Measurements from ENCODE around the gene LYRM4.

Gene LYRM4

GRCh38 chr6:5172041-5172653, 88.6 kb downstream of the LYRM4 start:
- no peak for DNase-seq

GRCh38 chr6:5167501-5167900, 93.2 kb downstream of the LYRM4 start:
- no peak for DNase-seq

DNA sequence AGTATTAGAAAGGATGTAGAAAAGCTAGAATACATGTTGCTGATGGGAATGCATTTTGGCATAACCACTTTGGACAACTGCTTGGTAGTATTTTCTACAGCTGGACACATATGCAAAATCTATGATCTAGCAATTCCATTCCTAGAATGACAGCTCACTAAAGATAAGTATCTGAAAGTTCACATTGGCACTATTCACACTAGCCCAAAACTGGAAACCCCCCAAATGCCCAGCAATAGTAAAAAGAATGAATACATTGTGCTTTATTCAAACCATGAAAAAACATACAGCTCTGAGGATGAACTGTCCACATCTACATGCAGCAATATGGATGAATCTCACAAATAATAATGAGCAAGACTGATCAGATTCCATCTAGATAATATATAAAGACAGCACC, 96.7 kb downstream of the LYRM4 start:
- no peak for DNase-seq

DNA sequence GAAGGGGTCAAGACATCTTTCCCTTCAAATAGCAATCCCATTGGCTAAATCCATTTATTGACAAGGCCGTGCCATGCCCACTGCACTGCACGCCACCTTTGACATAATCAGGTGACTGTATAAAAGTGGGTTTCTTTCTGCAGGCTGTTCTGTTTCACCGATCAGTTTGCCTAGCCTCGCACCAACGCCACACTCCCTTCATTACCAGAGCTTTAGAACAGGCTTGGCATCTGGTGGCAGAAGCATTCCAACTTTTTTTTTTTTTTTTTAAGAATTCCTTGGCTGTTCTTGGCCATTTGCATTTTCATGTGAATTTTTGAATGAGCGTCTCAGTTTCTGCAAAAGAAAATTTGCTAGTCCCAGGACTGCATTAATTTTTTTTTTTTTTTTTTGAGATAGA, 97.5 kb downstream of the LYRM4 start:
- DNase-seq: no peak

DNA sequence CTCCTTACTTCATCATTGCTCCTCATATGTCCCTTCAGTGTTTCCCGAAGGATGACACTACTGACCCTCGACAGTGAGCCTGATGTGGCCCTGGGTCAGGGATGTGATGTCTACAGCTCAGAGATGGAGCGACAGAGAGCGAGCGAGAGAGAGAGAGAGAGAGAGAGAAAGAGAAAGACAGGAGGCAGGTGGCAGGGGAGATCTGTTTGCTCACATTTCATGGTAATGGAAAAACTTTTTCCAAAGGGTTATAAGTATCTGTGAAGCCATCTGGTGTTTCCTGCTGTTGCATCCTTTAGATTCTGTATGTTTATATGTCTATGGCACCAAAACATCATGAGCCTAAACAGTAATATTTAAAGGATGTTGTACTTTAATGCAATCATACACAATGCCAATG, 98.4 kb downstream of the LYRM4 start:
- no peak for DNase-seq

GRCh38 chr6:5160206-5160605, 100.5 kb downstream of the LYRM4 start:
- DNase-seq: no peak

DNA sequence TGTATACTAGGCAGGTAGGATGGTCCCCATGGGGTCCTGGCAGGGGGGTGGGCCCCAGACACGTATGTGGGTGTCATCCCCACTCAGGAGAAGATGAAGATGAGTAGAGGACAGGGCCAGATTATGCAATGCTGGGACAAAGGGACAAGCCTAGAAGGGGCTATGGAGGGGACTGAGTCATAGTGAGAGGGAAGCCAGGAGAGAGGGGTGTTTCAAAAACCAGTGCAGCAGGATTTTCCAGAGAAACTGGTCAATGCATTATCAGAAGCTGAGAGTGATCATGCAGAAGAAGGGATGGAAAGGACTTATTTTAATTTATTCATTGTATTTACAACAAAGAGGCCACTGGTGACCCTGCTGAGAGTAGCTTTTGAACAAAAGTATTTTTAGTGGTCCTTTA, 101.6 kb downstream of the LYRM4 start:
- DNase-seq: no peak

DNA sequence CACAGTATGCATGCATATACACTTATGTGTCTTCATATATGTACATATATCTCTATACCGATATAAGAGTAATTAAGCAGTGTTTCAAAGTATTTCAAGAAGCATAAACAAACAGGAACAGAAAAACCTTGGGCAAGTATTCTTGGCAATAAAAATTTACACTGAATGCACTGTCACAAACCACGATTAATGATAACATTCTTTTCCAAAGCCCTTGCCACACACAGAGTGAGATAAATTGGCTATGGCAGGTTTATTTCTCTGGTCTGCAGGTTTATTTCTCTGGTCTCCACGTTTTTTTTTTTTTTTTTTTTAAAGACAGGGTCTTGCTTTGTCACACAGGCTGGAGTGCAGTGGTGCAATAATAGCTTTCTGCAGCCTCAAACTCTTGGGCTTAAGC, 102.6 kb downstream of the LYRM4 start:
- DNase-seq: no peak

GRCh38 chr6:5157621-5158138, 103.1 kb downstream of the LYRM4 start:
- no peak for DNase-seq

DNA sequence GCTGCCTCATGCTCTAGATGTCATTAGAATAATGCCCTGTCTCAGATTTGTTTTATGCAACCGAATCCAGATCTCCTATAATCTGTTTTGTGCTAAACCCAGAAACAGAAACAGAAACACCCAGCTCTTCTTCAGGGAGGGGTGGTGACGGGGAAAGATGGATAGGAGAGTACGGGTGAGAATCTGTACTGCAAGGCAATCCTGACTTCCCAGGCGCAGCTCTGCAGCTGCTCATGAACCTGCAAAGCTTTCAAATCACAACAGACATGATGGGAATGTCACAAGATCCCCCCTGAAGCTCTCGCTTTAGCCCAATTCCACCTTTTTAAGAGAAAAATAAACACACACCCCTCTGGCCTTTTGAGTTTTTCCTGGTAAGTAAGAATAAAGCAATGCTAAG, 104.1 kb downstream of the LYRM4 start:
- DNase-seq: no peak

DNA sequence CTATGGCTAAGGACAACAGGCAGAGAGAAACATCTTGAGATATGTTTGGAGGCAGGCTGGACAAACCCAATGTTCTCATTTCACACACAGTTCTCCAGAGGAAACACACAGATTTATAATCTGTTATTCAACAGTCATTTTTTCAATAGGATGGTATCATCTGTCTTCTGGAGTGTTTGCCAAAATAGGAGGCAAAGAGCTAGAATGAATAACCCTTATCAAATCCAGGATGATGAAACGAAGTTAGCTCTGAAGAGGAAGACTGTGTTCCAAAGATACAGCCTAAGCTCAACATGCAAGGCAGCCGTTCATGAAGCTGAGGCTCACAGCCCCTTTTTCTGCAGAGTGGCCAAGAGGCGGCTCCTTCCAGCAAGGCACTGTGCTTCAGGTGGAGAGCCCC, 104.8 kb downstream of the LYRM4 start:
- no peak for DNase-seq

GRCh38 chr6:5153186-5153585, 107.6 kb downstream of the LYRM4 start:
- DNase-seq: no peak

GRCh38 chr6:5152460-5152859, 108.3 kb downstream of the LYRM4 start:
- no peak for DNase-seq

DNA sequence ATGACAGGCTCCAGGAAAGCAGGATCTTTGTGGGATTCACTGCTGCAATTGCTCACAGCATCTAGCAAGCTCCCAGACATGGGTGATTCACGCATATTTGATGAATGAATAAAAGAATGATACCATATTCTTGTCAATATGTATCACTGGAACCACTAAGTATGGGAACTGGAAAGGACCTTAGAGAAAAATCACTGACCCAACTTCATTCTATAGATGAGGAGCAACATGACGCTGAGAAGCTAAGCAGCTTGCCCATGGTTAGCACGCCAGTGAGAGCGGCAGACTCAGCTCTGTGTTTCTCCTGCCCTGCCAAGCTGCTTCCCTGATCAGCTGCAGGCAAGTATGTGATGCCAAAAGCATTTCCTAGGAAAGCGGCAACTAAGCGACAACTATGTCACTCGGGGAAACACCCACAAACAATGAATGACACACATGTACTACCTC, 108.8 kb downstream of the LYRM4 start:
- no peak for DNase-seq

GRCh38 chr6:5151360-5151954, 109.3 kb downstream of the LYRM4 start:
- DNase-seq: no peak

GRCh38 chr6:5150551-5151075, 110.1 kb downstream of the LYRM4 start:
- DNase-seq: no peak

DNA sequence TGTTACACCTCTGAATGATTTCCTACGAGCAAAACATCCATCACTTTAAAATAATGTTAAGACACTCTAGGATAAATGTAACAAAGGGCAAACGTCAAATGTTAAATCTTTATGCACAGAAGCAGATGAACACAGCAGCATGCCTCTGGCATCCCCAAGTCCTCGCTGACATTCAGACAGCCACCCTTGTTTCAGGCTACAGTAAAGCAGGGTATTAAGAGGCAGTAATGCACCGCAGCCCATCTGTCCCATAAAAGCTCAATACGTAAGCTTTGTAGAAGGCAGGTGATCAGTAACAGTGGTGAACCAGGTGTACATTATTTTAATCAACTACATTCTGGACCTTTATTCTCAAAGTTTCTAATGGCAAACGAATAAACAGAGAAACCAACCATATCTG, 110.9 kb downstream of the LYRM4 start:
- no peak for DNase-seq

GRCh38 chr6:5149159-5149704, 111.5 kb downstream of the LYRM4 start:
- DNase-seq: no peak

DNA sequence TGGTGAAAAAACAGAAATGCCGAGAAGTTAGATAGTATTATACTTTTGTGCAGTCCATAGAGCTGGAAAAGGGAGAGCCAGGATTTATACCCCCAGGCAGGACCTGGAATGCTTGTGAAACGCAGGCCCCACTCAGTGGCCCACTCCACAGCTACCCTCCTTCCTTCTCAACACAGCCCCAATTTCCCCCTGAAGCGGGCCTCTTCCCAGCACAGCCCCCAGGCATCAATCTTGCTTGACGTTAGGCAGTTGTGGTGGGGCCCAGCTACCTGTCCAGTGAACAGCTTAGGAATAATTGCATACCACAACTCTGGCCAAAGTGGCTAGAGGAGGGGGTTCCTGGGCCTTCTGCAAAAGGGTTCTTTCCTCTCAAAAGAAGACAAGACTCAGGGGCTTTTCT, 114.4 kb downstream of the LYRM4 start:
- no peak for DNase-seq

DNA sequence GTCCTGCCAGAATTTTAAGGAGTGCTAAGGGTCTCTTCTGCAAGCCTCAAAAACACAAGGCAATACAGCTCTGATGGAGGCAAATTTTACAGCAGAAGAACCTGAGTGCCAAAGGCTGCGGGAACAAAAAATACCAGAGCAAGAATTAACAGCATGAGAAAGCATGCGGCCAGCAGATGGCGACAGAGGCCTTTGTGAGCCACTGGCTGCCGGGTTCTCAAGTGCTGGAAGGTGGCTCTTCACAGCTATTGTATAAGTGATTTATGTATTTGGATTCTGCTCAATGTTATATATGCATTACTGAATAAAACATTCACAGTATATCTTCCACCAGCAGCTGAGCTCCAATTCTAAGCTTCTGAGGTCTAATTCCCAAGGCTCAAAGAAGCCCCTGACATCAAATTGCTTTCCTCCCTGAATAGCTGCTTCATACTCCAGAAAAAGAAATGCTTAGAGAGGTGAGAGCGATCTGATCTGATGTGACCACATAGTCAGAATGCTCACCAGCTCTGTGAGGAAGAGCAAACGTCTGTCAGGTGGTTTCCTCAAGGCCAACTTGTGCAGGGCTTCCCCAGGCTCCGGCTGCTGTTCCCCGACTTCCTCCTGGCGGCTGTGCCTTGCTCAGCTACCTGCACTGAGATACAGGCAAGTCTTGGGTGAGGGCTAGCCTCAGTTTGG, 117.0 kb downstream of the LYRM4 start:
- peak; percentile 88 to 89 for DNase-seq

- DNase-seq: no peak
Observed at GRCh38 chr6:5142915-5143314, 117.8 kb downstream of the LYRM4 start.

DNA sequence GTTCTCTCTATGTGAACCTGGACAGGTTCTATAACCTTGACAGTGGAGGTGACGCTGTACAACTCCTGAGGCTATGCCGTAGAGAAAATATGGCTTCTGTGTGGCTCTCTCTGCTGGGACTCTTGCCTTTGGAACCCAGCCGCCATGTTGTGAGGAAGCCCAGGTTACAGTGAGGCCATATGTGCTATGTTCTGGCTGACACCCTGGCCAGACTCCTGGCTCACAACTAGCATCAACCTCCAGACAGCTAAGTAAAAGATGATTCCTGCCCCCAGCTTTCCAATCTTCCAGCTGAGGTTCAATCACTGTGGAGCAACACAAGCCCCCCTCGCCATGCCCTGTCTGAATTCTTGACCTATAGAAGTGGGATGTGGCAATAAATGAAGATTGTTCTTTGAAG, 118.6 kb downstream of the LYRM4 start:
- DNase-seq: no peak

DNA sequence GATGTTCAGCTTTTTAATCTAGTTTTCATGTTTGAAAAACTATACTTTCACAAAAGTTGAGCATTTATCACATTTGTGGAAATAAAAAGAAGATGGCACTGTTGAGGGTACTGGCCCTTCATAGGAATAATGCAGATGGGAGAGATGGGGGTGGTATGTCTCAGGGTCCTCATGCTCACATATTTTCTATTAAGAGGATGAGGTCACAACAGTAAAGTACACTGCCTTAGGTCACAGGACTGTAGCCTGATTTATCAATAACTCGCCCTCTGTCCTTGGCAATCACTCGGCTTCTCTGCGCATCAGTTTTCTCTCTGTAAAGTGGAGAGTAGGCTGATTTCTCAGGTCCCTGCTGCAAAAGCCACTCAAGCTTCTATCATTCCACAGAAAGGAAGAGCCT, 119.7 kb downstream of the LYRM4 start:
- DNase-seq: no peak

Data from activated CD4-positive, alpha-beta T cell treated with anti-CD3 and anti-CD28 coated beads, Interleukin-2, amount 50 U/mL, for 48 hours (primary cell).